Fibroblast of skin of right biceps (primary cell): ENCODE measurements around the gene NOL4L.
A peak's percentile ranks its signal among the peaks of the same experiment; 100 is the strongest.

ENCODE experiments used
- DNase-seq: peaks from one replicate; pipeline ENCODE4 v3.0.0-alpha.2; 2013

Gene NOL4L

GRCh38 chr20:32481311-32482142, 103.6 kb downstream of the NOL4L start:
- DNase-seq, result no peak

- DNase-seq, result peak; percentile 38
Observed at GRCh38 chr20:32480371-32481241, 104.5 kb downstream of the NOL4L start.

GRCh38 chr20:32479697-32480171, 105.4 kb downstream of the NOL4L start:
- no peak for DNase-seq

GRCh38 chr20:32479012-32479411, 106.1 kb downstream of the NOL4L start:
- no peak for DNase-seq

- DNase-seq, result no peak
Observed at GRCh38 chr20:32478576-32478975, 106.6 kb downstream of the NOL4L start.

GRCh38 chr20:32477594-32478512, 107.3 kb downstream of the NOL4L start:
- DNase-seq, result peak; percentile 26

- no peak for DNase-seq
Observed at GRCh38 chr20:32476684-32477593, 108.2 kb downstream of the NOL4L start.

GRCh38 chr20:32474967-32475811, 109.9 kb downstream of the NOL4L start:
- peak; percentile 98 for DNase-seq

GRCh38 chr20:32474717-32474966, 110.5 kb downstream of the NOL4L start:
- no peak for DNase-seq

- no peak for DNase-seq
Observed at GRCh38 chr20:32474009-32474716, 111.0 kb downstream of the NOL4L start.

GRCh38 chr20:32473231-32474008, 111.7 kb downstream of the NOL4L start:
- DNase-seq, result no peak

GRCh38 chr20:32472581-32473207, 112.4 kb downstream of the NOL4L start:
- DNase-seq, result no peak

- no peak for DNase-seq
Observed at GRCh38 chr20:32470940-32471339, 114.2 kb downstream of the NOL4L start.

- DNase-seq, result peak; percentile 80
Observed at GRCh38 chr20:32470025-32470861, 114.9 kb downstream of the NOL4L start.

- DNase-seq, result no peak
Observed at GRCh38 chr20:32468860-32469259, 116.3 kb downstream of the NOL4L start.

GRCh38 chr20:32468313-32468640, 116.9 kb downstream of the NOL4L start:
- no peak for DNase-seq

- DNase-seq, result no peak
Observed at GRCh38 chr20:32467506-32468312, 117.4 kb downstream of the NOL4L start.
